H1 (cell line): Measurements from ENCODE around the gene RECK. TPM values are rescaled to one million over a fixed set of nuclear protein-coding genes. Genes with fewer than 3 reads are reported as not detected.

Experiments
- ATF2 ChIP-seq: IDR thresholded peaks from 2 replicates; pipeline ENCODE4 v1.6.1; 2012; ENCODE audit warnings: low read length, inconsistent platforms
- HDAC2 ChIP-seq, 2 experiments: fragments of 300-600 bp in 1 of 2; sonication (generic) in 1 of 2; IDR thresholded peaks; 2 replicates each; pipeline ENCODE4 v1.6.1; 2011 to 2012; ENCODE audit warnings: low read depth in 2 of 2, low read length in 2 of 2, mild to moderate bottlenecking in 2 of 2, moderate library complexity in 2 of 2, borderline replicate concordance in 1 of 2, inconsistent platforms in 1 of 2
- KDM4A ChIP-seq: IDR thresholded peaks from one replicate; pipeline ENCODE4 v1.7.1; 2012; ENCODE audit warnings: low read depth, mild to moderate bottlenecking, moderate library complexity, low read length, inconsistent platforms; ENCODE audit not compliant: severe bottlenecking
- NANOG ChIP-seq: IDR thresholded peaks from 2 replicates; pipeline ENCODE4 v1.6.1; 2011; ENCODE audit warnings: low read length, low read depth, mild to moderate bottlenecking, inconsistent platforms; ENCODE audit not compliant: insufficient read depth, poor library complexity, severe bottlenecking
- POLR2A ChIP-seq, 2 experiments: IDR thresholded peaks; 1 replicate in 1 of 2; 2 replicates in 1 of 2; pipeline ENCODE4 v1.6.1; 2011; ENCODE audit warnings: low read depth in 2 of 2, low read length in 2 of 2, mild to moderate bottlenecking in 2 of 2; ENCODE audit errors: control extremely low read depth in 1 of 2
- RBBP5 ChIP-seq: IDR thresholded peaks from 2 replicates; pipeline ENCODE4 v1.7.1; 2012; ENCODE audit warnings: low read depth, mild to moderate bottlenecking, inconsistent platforms, low read length, moderate library complexity, borderline replicate concordance
- SIN3A ChIP-seq, 2 experiments: IDR thresholded peaks in 1 of 2; conservative IDR thresholded peaks in 1 of 2; 2 replicates each; pipeline ENCODE4 v1.6.1; 2011 to 2012; ENCODE audit warnings: low read length in 2 of 2, improper control_type of control experiment in 1 of 2, low read depth in 1 of 2, mild to moderate bottlenecking in 1 of 2
- TAF1 ChIP-seq: IDR thresholded peaks from 2 replicates; pipeline ENCODE4 v1.6.1; 2011; ENCODE audit warnings: mild to moderate bottlenecking, low read depth, low read length
- TCF12 ChIP-seq: IDR thresholded peaks from 2 replicates; pipeline ENCODE4 v1.6.1; 2011; ENCODE audit warnings: low read depth, mild to moderate bottlenecking, low read length
- YY1 ChIP-seq: IDR thresholded peaks from 2 replicates; pipeline ENCODE4 v1.6.1; 2011; ENCODE audit warnings: low read depth, mild to moderate bottlenecking, low read length
- ZNF274 ChIP-seq: IDR thresholded peaks from 2 replicates; pipeline ENCODE4 v1.7.0; 2012; ENCODE audit warnings: low read length, borderline replicate concordance; ENCODE audit errors: extremely low read depth
- polyA plus RNA-seq, 7 experiments: library from polyadenylated mRNA; depleted of rRNA in 3 of 7; stranded (reverse) in 5 of 7; unstranded in 2 of 7; fragments of >200 nt in 5 of 7; fragments of 200-250 nt in 2 of 7; gene quantifications; 1 replicate in 5 of 7; 2 replicates in 1 of 7; 4 replicates in 1 of 7; pipeline versions ENCODE4 v1.2.1 to v1.2.3, GENCODE V29; 2011 to 2013; ENCODE audit warnings: missing spikeins in 2 of 7, mixed read lengths in 2 of 7
- total RNA-seq: library from RNA; stranded (reverse); fragmentation: NEBNext Ultra II Directional; extraction: Animal tissue kit (Norgen Biotek cat#: 25700); gene quantifications from 2 replicates; pipeline ENCODE4 v1.2.1, GENCODE V29; 2021

The RECK gene
- total and polyA plus RNA-seq, 2 of the 8 experiments (the other 6 are each of a cell fraction or from before 2014, with no cell fraction given), result 5.4 to 9.8 TPM

- TF ChIP-seq HDAC2 (IDR thresholded peaks at IDR 0.05; ENCODE audit: borderline replicate concordance in 1 of 2, low read depth in 2 of 2, low read length in 2 of 2) (peak in 1 of 2 experiments; percentile 37; a peak in 1 of 4 replicates), YY1 (no peak), TAF1 (0 out of 2 replicates have a peak, but pooled peaks have one; percentile 47), KDM4A (peak; percentile 77), TCF12 (no peak), SIN3A (conservative IDR thresholded peaks at IDR 0.05 in 1 of 2, IDR thresholded peaks at IDR 0.05 in 1 of 2; ENCODE audit: low read depth in 1 of 2, low read length in 2 of 2) (0 out of 4 replicates have a peak, but pooled peaks of 1 of the 2 experiments have one; percentile 36), ATF2 (no peak), NANOG (no peak), RBBP5 (no peak), ZNF274 (no peak), POLR2A (IDR thresholded peaks at IDR 0.05; ENCODE audit: control extremely low read depth in 1 of 2, low read depth in 2 of 2, low read length in 2 of 2) (peak in 1 of 2 experiments; percentile 67; a peak in 2 of 3 replicates)
These were observed 99.7 kb downstream of the RECK start, which contains the start of gene GLIPR2 (continued) for GRCh38 chr9:36136272-36136893.
